ENCODE results near the gene KIAA1328. TPM values are rescaled to one million over a fixed set of nuclear protein-coding genes. Genes with fewer than 3 reads are reported as not detected.

KIAA1328 gene
- total RNA-seq, 2 donors from 2014 or later = 4.8 to 5.2 TPM

DNA sequence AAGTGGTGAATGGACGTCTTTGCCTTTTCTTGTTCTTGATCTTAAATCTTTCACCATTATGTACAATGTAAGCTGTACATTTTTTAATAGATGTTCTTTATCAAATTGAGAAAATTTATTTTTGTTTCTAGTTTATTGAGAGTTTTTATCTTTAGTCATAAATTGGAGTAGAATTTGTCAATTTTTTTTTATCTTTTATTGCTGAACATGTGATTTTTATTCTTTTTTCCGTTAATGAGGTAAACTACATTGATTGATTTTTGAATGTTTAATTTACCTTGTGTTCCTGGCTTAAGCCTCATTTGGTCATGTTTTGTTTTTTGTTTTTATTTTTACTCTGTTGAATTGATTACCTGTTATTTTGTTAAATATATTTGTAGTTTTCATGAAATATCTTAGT lies 19.7 kb downstream of the KIAA1328 start:
- DNase-seq = no peak
- Histone ChIP-seq H3K9me3 (no peaks in the 10 kb centered on the region), H3K4me1 (no peaks in the 10 kb centered on the region), H3K9ac (ENCODE audit: low read depth in 2 of 2, low read length in 2 of 2) (no peak overlapping the region), H3K36me3 (no peaks in the 10 kb centered on the region), H3K27ac (no peak overlapping the region), H3K4me3 (no peak overlapping the region), H3K27me3 (no peaks in the 10 kb centered on the region)
- TF ChIP-seq, protein P1, sequence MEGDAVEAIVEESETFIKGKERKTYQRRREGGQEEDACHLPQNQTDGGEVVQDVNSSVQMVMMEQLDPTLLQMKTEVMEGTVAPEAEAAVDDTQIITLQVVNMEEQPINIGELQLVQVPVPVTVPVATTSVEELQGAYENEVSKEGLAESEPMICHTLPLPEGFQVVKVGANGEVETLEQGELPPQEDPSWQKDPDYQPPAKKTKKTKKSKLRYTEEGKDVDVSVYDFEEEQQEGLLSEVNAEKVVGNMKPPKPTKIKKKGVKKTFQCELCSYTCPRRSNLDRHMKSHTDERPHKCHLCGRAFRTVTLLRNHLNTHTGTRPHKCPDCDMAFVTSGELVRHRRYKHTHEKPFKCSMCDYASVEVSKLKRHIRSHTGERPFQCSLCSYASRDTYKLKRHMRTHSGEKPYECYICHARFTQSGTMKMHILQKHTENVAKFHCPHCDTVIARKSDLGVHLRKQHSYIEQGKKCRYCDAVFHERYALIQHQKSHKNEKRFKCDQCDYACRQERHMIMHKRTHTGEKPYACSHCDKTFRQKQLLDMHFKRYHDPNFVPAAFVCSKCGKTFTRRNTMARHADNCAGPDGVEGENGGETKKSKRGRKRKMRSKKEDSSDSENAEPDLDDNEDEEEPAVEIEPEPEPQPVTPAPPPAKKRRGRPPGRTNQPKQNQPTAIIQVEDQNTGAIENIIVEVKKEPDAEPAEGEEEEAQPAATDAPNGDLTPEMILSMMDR (IDR thresholded peaks at IDR 0.05) = no peak
- intact Hi-C loops (cut with DNase I) = no loop called here

DNA sequence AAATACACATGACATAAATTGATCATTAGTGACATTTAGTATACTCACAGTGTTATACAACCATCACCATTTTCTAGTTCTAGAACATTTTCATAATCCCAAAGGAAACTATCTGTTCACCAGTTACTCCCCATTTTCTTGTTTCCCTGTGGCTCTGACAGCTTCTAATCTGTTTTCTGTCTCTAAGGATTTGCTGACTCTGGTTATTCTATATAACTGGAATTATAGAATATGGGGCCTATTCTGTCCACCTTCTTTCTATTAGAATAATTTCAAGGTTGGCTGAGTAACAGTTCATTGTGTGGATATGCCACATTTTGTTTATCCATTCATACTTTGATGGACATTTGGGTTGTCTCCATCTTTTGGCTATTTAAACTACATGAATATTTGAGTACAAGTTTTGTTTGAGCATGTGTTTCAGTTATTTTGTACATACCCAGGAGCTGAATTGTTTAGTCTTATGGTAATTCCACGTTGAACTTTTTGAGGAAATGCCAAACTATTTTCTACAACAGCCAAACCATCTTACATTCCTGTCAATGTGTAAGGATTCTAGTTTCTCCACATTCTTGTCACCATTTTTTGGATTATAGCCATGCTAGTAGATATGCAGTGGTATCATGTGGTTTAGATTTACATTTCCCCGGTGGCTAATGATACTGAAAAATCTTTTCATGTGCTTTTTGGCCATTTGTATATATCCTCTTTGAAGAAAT lies 20.5 kb downstream of the KIAA1328 start:
- Histone ChIP-seq H3K4me1 (no peaks in the 10 kb centered on the region), H3K9ac (ENCODE audit: low read depth in 2 of 2, low read length in 2 of 2) (no peak overlapping the region), H3K36me3 (no peaks in the 10 kb centered on the region), H3K27ac (no peak overlapping the region), H3K9me3 (no peaks in the 10 kb centered on the region), H3K27me3 (no peaks in the 10 kb centered on the region), H3K4me3 (no peak overlapping the region)
- DNase-seq = no peak
- intact Hi-C loops (cut with DNase I) = no loop called here
- TF ChIP-seq, protein P1 (IDR thresholded peaks at IDR 0.05) = no peak

DNA sequence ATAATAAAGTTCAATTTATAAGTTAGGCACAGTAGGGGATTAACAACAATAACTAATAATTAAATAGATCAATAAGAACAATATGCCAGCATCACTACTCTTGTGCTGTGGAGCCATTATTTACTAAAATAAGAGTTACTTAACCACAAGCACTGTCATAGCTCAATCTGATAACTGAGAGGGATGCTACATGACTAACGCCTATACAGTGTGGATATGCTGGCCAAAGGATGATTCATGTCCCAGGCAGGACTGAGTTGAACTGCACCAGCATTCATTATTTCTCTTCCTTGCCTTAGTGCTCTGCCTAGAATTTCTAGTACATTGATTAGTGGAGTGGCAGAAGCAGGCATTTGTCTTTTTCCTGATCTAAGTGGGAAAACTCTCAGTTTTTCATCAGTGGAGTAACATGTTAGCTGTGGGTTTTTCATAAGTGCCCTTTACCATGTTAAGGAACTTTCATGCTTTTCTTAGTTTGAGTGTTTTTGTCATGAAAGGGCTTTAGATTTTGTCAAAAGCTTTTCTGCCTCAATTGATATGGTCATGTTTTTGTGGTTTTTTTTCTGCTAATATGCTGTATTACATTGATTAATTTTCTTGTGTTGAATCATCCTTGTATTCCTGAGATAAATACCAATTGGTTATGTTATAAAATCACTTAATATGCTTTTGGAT lies 21.7 kb downstream of the KIAA1328 start:
- H3K4me3 ChIP-seq = no peak overlapping the region
- H3K9ac ChIP-seq (ENCODE audit: low read depth in 2 of 2, low read length in 2 of 2) = no peak overlapping the region
- H3K4me1 ChIP-seq = no peaks in the 10 kb centered on the region
- no peak for DNase-seq
- TF ChIP-seq, protein P1 (IDR thresholded peaks at IDR 0.05) = no peak
- intact Hi-C loops (cut with DNase I) = no loop called here
- no peaks in the 10 kb centered on the region for H3K36me3 ChIP-seq
- H3K27ac ChIP-seq = no peak overlapping the region
- H3K27me3 ChIP-seq = no peaks in the 10 kb centered on the region
- no peaks in the 10 kb centered on the region for H3K9me3 ChIP-seq

DNA sequence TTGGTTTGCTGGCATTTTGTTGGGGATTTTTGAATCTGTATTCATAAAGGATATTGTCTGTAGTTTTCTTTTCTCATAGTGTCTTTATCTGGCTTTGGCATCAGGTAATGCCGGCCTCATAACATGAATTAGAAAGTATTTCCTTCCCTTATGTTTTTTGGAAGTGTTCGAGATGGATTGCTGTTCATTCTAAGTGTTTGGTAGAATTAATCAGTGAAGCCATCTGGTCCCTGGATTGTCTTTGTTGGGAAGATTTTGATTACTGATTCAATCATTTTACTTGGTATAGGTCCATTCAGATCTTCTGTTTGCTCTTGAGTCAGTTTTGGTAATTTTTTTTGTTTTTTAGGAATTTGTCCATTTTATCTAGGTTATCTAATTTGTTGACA lies 22.3 kb downstream of the KIAA1328 start:
- H3K4me1 ChIP-seq = no peaks in the 10 kb centered on the region
- H3K27ac ChIP-seq = no peak overlapping the region
- TF ChIP-seq, protein P1 (IDR thresholded peaks at IDR 0.05) = no peak
- H3K36me3 ChIP-seq = no peaks in the 10 kb centered on the region
- intact Hi-C loops (cut with DNase I) = no loop called here
- no peak overlapping the region for H3K4me3 ChIP-seq
- no peaks in the 10 kb centered on the region for H3K9me3 ChIP-seq
- H3K27me3 ChIP-seq = no peaks in the 10 kb centered on the region
- H3K9ac ChIP-seq (ENCODE audit: low read depth in 2 of 2, low read length in 2 of 2) = no peak overlapping the region
- no peak for DNase-seq

DNA sequence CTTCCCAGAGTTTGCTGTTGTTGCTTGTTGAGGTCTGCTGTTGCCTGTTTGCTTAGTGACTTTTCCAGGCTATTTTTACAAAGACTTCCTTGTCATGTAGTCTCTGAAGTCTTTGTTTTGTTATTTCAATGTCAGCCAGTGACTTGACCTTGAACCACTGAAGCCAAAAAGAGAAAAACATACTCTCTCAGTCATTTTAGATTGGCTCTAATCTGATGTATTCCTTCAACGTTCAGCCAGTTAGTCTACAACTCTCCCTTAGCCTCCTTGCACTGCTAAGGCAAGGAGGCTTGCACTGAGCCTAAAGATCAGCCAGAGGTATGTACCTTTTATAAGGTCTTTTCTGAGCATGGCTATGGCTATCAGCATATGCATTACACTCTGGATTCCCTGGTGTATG lies 27.9 kb downstream of the KIAA1328 start:
- Histone ChIP-seq H3K36me3 (no peaks in the 10 kb centered on the region), H3K9ac (ENCODE audit: low read depth in 2 of 2, low read length in 2 of 2) (no peak overlapping the region), H3K4me3 (no peak overlapping the region), H3K4me1 (no peaks in the 10 kb centered on the region), H3K27ac (no peak overlapping the region), H3K9me3 (no peaks in the 10 kb centered on the region), H3K27me3 (no peaks in the 10 kb centered on the region)
- TF ChIP-seq, protein P1 (IDR thresholded peaks at IDR 0.05) = no peak
- no peak for DNase-seq
- intact Hi-C loops (cut with DNase I) = no loop called here
